Prostate gland (tissue), 2 donors: ENCODE measurements around the gene TPSB2. TPM values are rescaled to one million over a fixed set of nuclear protein-coding genes. Genes with fewer than 3 reads are reported as not detected.

ENCODE experiments used
- DNase-seq: peaks from one replicate; pipeline ENCODE4 v3.0.0-alpha.2; 2019; ENCODE audit warnings: low spot score
- H3K27ac ChIP-seq, 2 donors: fragments of 200-600 bp; sonication (generic); 2 replicates each; pipeline ENCODE4 v1.5.1; 2017 to 2019
- H3K27me3 ChIP-seq: fragments of 200-600 bp; sonication (generic); replicated peaks from 2 replicates; pipeline ENCODE4 v1.5.1; 2019; ENCODE audit not compliant: insufficient read depth
- H3K36me3 ChIP-seq, 2 donors: fragments of 200-600 bp; sonication (generic); 1 replicate in 1 of 2; 2 replicates in 1 of 2; pipeline versions ENCODE4 v1.5.1 to v1.8.1; 2017 to 2019
- H3K4me1 ChIP-seq: fragments of 200-600 bp; sonication (generic); replicated peaks from 2 replicates; pipeline ENCODE4 v1.5.1; 2019
- H3K4me3 ChIP-seq, 2 donors: fragments of 200-600 bp; sonication (generic); 2 replicates each; pipeline ENCODE4 v1.5.1; 2017 to 2019
- H3K9me3 ChIP-seq: fragments of 200-600 bp; sonication (generic); 2 replicates; pipeline ENCODE4 v1.5.1; 2017
- CTCF ChIP-seq, 4 experiments: fragments of 200-600 bp in 2 of 4; fragments of 450-650 bp in 2 of 4; sonication (generic) in 2 of 4; IDR thresholded peaks; 1 replicate in 3 of 4; 2 replicates in 1 of 4; pipeline ENCODE4 v1.5.1; 2016 to 2019; ENCODE audit warnings: antibody characterized with exemption in 4 of 4, mild to moderate bottlenecking in 2 of 4, moderate library complexity in 2 of 4
- POLR2A ChIP-seq: fragments of 450-650 bp; IDR thresholded peaks from one replicate; pipeline ENCODE4 v1.6.1; 2016; ENCODE audit warnings: antibody characterized with exemption, mild to moderate bottlenecking
- POLR2AphosphoS5 ChIP-seq: sonication (generic); formaldehyde crosslinking; IDR thresholded peaks from one replicate; pipeline ENCODE4 v1.6.1; 2017; ENCODE audit warnings: antibody characterized with exemption
- WGBS: methylation state at CpG from one replicate; pipeline ENCODE4 v1.1.5; 2018; 5-methylcytosine and 5-hydroxymethylcytosine counted together
- intact Hi-C: fragments of 100-400 bp; cut with DNase I; formaldehyde crosslinking; loops from one replicate; pipeline ENCODE4 v1.14.2; 2022
- total RNA-seq, 2 donors: library from RNA; depleted of rRNA; stranded (reverse); fragments of >200 nt; gene quantifications; one replicate each; pipeline ENCODE4 v1.1.0, GENCODE V29; 2016

Gene TPSB2
- total RNA-seq, 2 donors from 2014 or later = 31.8 to 78.7 TPM

GRCh38 chr16:1263591-1264344, 33.8 kb upstream of the TPSB2 start:
- Histone ChIP-seq H3K27me3 (peaks cover 21% of the 10 kb centered on the region), H3K4me3 (no peak overlapping the region), H3K36me3 (no peaks in the 10 kb centered on the region), H3K4me1 (no peaks in the 10 kb centered on the region), H3K27ac (no peak overlapping the region), H3K9me3 (no peaks in the 10 kb centered on the region)
- DNase-seq = no peak
- intact Hi-C loops = no loop called here
- WGBS = 54% methylated on average over 14 of the region's 15 CpGs
- TF ChIP-seq CTCF (IDR thresholded peaks at IDR 0.05) = no peak
- TF ChIP-seq POLR2AphosphoS5 = no peak
- no peak for TF ChIP-seq POLR2A

GRCh38 chr16:1262846-1263221, 32.9 kb upstream of the TPSB2 start:
- Histone ChIP-seq H3K9me3 (no peaks in the 10 kb centered on the region), H3K27me3 (peaks cover 21% of the 10 kb centered on the region), H3K36me3 (no peaks in the 10 kb centered on the region), H3K4me1 (no peaks in the 10 kb centered on the region), H3K27ac (no peak overlapping the region), H3K4me3 (no peak overlapping the region)
- intact Hi-C loops = no loop called here
- DNase-seq = no peak
- WGBS = 85% methylated on average over 9 of the region's 9 CpGs
- TF ChIP-seq CTCF (IDR thresholded peaks at IDR 0.05) (no peak), POLR2AphosphoS5 (no peak), POLR2A (no peak)

DNA sequence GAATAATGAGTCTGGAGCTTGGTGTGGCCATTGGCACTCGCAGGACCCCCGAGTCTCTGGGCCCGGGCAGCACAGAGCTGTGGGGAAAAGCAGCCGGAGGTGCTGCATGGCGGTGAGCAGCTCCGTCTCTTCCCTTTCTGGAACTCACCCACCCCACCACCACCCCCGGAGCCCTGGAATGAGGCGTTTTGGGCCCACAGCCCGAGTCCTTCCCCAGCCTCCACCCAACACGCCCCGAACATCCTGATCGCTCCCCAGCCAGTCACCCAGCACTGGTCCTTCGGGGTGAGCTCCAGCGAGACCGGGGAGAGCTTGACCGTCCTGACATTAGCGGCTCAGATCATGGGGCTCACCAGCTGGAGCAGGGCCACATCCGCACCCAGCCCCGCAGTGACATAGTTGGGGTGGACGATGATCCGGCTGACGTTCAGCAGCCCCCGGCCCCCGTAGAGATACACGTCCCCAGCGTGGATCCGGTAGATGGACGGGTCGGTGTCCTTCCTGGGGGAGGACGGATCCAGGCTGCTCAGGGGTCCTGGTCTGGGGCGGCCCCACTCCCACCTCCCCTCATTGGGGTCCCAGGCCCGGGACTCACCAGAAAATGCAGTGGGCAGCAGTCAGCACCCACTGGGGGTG, 32.3 kb upstream of the TPSB2 start:
- Histone ChIP-seq H3K4me3 (no peak overlapping the region), H3K4me1 (no peaks in the 10 kb centered on the region), H3K36me3 (no peaks in the 10 kb centered on the region), H3K27ac (no peak overlapping the region), H3K27me3 (peaks cover 21% of the 10 kb centered on the region), H3K9me3 (no peaks in the 10 kb centered on the region)
- 82% methylated on average over 32 of the region's 32 CpGs for WGBS
- no peak for TF ChIP-seq POLR2AphosphoS5
- TF ChIP-seq POLR2A = no peak
- TF ChIP-seq CTCF (IDR thresholded peaks at IDR 0.05) = no peak
- intact Hi-C loops = no loop called here
- DNase-seq = no peak

- H3K9me3 ChIP-seq = no peaks in the 10 kb centered on the region
- 15% methylated on average over 43 of the region's 47 CpGs for WGBS
- H3K36me3 ChIP-seq = no peaks in the 10 kb centered on the region
- DNase-seq = no peak
- H3K4me1 ChIP-seq = no peaks in the 10 kb centered on the region
- TF ChIP-seq POLR2AphosphoS5 (no peak), POLR2A (no peak), CTCF (IDR thresholded peaks at IDR 0.05) (no peak)
- intact Hi-C loops = no loop called here
- H3K27ac ChIP-seq = no peak overlapping the region
- peaks cover 21% of the 10 kb centered on the region for H3K27me3 ChIP-seq
- no peak overlapping the region for H3K4me3 ChIP-seq
Observed at GRCh38 chr16:1261131-1261892, 31.3 kb upstream of the TPSB2 start.
